Transverse colon (tissue), 4 donors: Measurements from ENCODE around the gene HEPACAM. TPM values are rescaled to one million over a fixed set of nuclear protein-coding genes. Genes with fewer than 3 reads are reported as not detected.

Experiments
- DNase-seq: peaks from one replicate; pipeline ENCODE4 v3.0.0-alpha.2; 2019
- H3K27ac ChIP-seq, 4 donors: fragments of 200-600 bp; sonication (generic); 2 replicates each; pipeline ENCODE4 v1.5.1; 2016 to 2018; ENCODE audit warnings: inconsistent platforms in 4 of 4
- H3K27me3 ChIP-seq: fragments of 200-600 bp; sonication (generic); 2 replicates; pipeline ENCODE4 v1.5.1; 2017; ENCODE audit warnings: inconsistent platforms
- H3K36me3 ChIP-seq, 4 donors: fragments of 200-600 bp; sonication (generic); 2 replicates each; pipeline ENCODE4 v1.5.1; 2017 to 2019; ENCODE audit warnings: inconsistent platforms in 4 of 4
- H3K4me1 ChIP-seq, 4 donors: fragments of 200-600 bp; sonication (generic); 2 replicates each; pipeline ENCODE4 v1.5.1; 2017 to 2020; ENCODE audit warnings: inconsistent platforms in 4 of 4
- H3K4me3 ChIP-seq, 4 donors: fragments of 200-600 bp; sonication (generic); 1 replicate in 1 of 4; 2 replicates in 3 of 4; pipeline versions ENCODE4 v1.5.1 to v1.6.1; 2017 to 2019; ENCODE audit warnings: inconsistent platforms in 4 of 4
- H3K9me3 ChIP-seq, 2 donors: fragments of 200-600 bp; sonication (generic); 2 replicates each; pipeline ENCODE4 v1.5.1; 2017 to 2019; ENCODE audit warnings: inconsistent platforms in 2 of 2
- EP300 ChIP-seq: sonication (generic); formaldehyde crosslinking; IDR thresholded peaks from one replicate; pipeline ENCODE4 v1.6.1; 2017; ENCODE audit warnings: antibody characterized with exemption, low read depth
- POLR2A ChIP-seq: fragments of 450-650 bp; IDR thresholded peaks from one replicate; pipeline ENCODE4 v1.6.1; 2016; ENCODE audit warnings: antibody characterized with exemption, mild to moderate bottlenecking, moderate library complexity
- POLR2AphosphoS5 ChIP-seq, 3 donors: sonication (generic); formaldehyde crosslinking; IDR thresholded peaks; one replicate each; pipeline ENCODE4 v1.6.1; 2016; ENCODE audit warnings: antibody characterized with exemption in 3 of 3
- WGBS, 2 donors: methylation state at CpG; one replicate each; pipeline ENCODE4 v1.1.5; 2018; ENCODE audit warnings: low coverage in 1 of 2; 5-methylcytosine and 5-hydroxymethylcytosine counted together
- in situ Hi-C, 4 donors: fragments of 200-750 bp; cut with MboI; loops; one replicate each; pipeline versions ENCODE4 v1.15.0 to v1.15.1; 2017; ENCODE audit warnings: low sequenced_read_pairs in 3 of 4, low pct_ligation_motif_present in 1 of 4, low pct_unique_long_range_greater_than_20kb in 1 of 4
- intact Hi-C: fragments of 100-400 bp; cut with DNase I; formaldehyde crosslinking; loops from one replicate; pipeline ENCODE4 v1.15.1; 2023; ENCODE audit warnings: low total_unique reads
- total RNA-seq, 4 donors: library from RNA; depleted of rRNA; stranded (reverse); fragments of >200 nt; gene quantifications; one replicate each; pipeline ENCODE4 v1.1.0, GENCODE V29; 2016
- TF ChIP-seq, protein P1 (sequence below), 5 experiments: fragments of 200-600 bp in 3 of 5; fragments of 450-650 bp in 2 of 5; sonication (generic) in 3 of 5; IDR thresholded peaks; 1 replicate in 2 of 5; 2 replicates in 3 of 5; pipeline ENCODE4 v1.5.1; 2016 to 2017; ENCODE audit warnings: antibody characterized with exemption in 5 of 5, inconsistent platforms in 3 of 5, mild to moderate bottlenecking in 2 of 5, moderate library complexity in 1 of 5

HEPACAM gene
- total RNA-seq, 4 donors from 2014 or later = 0.14 to 0.37 TPM; not detected in 2

DNA sequence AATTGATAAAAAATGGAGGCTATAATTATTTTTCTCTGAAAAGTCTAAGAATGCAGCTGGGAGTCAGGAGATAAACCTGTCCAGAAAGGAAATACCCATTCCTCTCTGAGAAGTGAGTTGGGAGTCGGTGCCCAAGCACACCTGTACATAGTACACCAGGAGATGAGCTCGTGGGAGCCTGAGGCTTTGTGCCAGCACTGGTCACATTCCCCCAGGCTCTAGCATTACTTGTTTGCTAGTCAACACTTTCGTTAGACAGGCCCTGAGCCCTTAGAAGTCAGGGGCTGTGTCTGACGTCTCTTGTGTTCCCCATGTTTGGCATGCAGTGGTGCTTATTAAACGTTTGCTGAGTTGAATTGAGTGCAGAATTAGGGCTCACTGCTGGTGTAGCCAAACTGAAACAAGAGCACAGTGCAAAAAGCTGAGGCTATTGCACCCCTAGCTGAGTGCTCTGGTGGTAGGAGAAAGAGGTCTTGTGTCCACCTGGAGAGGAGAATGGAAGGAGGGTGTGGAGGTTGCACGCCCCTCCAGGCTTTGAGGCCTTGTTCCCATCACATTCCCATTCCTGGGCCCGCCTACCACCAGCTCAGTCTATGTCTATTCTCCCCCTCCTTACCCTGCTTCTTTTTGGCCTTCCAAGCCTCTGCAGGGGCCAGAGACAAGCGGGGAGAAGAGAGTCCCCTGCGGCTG is 45.0 kb downstream of the HEPACAM start:
- TF ChIP-seq POLR2AphosphoS5 (IDR thresholded peaks at IDR 0.05) = no peak
- TF ChIP-seq POLR2A = no peak
- TF ChIP-seq, protein P1, sequence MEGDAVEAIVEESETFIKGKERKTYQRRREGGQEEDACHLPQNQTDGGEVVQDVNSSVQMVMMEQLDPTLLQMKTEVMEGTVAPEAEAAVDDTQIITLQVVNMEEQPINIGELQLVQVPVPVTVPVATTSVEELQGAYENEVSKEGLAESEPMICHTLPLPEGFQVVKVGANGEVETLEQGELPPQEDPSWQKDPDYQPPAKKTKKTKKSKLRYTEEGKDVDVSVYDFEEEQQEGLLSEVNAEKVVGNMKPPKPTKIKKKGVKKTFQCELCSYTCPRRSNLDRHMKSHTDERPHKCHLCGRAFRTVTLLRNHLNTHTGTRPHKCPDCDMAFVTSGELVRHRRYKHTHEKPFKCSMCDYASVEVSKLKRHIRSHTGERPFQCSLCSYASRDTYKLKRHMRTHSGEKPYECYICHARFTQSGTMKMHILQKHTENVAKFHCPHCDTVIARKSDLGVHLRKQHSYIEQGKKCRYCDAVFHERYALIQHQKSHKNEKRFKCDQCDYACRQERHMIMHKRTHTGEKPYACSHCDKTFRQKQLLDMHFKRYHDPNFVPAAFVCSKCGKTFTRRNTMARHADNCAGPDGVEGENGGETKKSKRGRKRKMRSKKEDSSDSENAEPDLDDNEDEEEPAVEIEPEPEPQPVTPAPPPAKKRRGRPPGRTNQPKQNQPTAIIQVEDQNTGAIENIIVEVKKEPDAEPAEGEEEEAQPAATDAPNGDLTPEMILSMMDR (IDR thresholded peaks at IDR 0.05) = no peak
- no peak for TF ChIP-seq EP300
- Histone ChIP-seq H3K4me1 (no peaks in the 10 kb centered on the region), H3K36me3 (no peaks in the 10 kb centered on the region), H3K4me3 (no peak overlapping the region), H3K27ac (no peak overlapping the region), H3K27me3 (peaks cover 8% of the 10 kb centered on the region), H3K9me3 (no peaks in the 10 kb centered on the region)
- DNase-seq = no peak
- intact Hi-C loops (no loop called here), in situ Hi-C loops (no loop called here)
- WGBS, 2 donors = 59 to 74% methylated on average over 4 to 9 of the region's 9 CpGs

DNA sequence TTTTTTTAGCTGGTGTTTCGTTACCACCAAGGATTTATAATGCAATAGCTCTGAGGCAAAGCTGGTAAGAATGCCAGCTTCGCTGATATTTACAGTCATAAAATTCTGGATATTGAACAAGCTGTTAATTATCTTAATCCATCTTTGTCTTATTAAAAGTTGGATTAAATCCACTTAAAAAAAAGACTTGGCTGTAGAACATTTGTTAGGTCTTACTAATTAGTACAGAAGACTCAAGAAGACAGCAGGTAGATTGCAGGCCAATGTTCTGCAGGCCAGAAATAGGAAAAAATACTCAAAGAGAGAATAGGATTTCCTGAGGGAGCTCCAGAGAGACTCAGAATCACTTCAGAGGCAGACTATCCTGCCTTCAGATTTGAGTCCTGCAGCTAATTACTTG is 45.7 kb downstream of the HEPACAM start:
- no peak for DNase-seq
- no peaks in the 10 kb centered on the region for H3K9me3 ChIP-seq
- peaks cover 8% of the 10 kb centered on the region for H3K27me3 ChIP-seq
- TF ChIP-seq EP300 (no peak), POLR2AphosphoS5 (IDR thresholded peaks at IDR 0.05) (no peak), POLR2A (no peak)
- TF ChIP-seq, protein P1 (IDR thresholded peaks at IDR 0.05) = no peak
- WGBS, 2 donors = 85 to 93% methylated on average over 2 of the region's 2 CpGs
- no peak overlapping the region for H3K27ac ChIP-seq
- H3K4me3 ChIP-seq = no peak overlapping the region
- H3K4me1 ChIP-seq = no peaks in the 10 kb centered on the region
- in situ Hi-C loops = no loop called here
- H3K36me3 ChIP-seq = no peaks in the 10 kb centered on the region
- intact Hi-C loops = no loop called here

DNA sequence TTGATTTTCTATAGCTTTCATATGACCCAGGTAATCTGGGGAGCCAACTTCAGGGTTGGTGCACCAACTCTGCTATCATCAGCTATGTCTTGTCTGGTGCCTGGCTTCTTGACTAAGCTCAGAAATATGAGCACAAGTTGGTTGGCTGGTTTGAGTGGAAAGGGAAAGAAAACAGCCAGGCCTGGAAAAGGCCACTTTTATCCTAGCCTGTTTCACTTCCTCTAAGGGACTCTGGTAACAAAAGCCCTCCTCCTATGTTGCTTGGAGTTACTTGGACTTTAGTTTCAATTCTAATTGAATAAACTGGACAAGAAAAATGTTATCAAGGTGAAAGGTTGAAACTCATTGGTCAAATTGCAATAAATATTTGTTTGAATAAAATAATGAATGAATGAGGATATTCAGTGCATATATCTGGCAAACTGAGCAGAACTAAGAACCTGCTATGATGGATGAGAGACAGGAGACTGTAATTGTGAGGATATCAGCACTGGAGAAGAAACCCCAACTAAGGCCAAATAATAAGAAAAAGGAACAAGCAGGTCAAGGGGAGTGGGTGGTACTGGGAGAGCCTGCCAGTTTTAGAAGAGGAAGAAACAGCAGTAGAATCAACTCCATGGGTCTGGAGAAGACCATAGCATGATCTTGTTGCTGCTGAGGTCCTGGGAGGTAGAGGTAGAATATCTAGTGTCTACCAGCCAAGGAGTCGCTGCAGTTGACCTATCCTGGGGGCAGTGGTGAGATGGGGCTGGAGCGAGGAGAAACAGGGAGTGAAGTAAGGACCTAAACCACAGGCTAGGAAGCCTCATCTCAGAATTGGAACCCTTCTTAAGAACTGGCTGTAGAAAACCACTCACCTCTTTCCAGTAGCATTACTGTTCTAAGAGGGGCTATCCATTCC is 46.4 kb downstream of the HEPACAM start:
- H3K4me1 ChIP-seq = no peaks in the 10 kb centered on the region
- H3K27ac ChIP-seq = no peak overlapping the region
- peaks cover 8% of the 10 kb centered on the region for H3K27me3 ChIP-seq
- WGBS, 2 donors = 80 to 100% methylated on average over 1 to 2 of the region's 2 CpGs
- intact Hi-C loops (no loop called here), in situ Hi-C loops (no loop called here)
- TF ChIP-seq, protein P1 (IDR thresholded peaks at IDR 0.05) = no peak
- TF ChIP-seq POLR2A (no peak), EP300 (no peak), POLR2AphosphoS5 (IDR thresholded peaks at IDR 0.05) (no peak)
- DNase-seq = no peak
- H3K9me3 ChIP-seq = no peaks in the 10 kb centered on the region
- no peak overlapping the region for H3K4me3 ChIP-seq
- no peaks in the 10 kb centered on the region for H3K36me3 ChIP-seq

DNA sequence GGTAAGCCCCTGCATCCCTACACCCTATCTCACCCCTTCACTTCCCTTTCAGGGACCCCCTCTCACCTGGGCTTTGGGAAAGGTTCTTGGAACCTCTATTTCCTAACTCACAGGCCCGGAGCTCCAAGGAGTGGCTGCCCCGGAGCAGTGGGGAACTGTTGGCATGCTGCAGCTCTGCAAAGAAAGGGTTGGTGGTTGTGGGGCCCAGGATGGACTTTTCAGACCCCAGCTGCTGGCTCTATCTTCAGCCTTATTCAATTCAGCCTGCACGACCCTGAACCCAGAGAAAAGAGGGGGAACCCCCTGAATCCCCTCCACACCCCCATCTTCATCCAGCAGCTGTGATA is 48.2 kb downstream of the HEPACAM start:
- WGBS, 2 donors = 83% methylated on average over 3 of the region's 3 CpGs; no CpG with 5 or more reads in 1 of the 2 donors
- intact Hi-C loops (no loop called here), in situ Hi-C loops (no loop called here)
- Histone ChIP-seq H3K9me3 (no peaks in the 10 kb centered on the region), H3K4me3 (no peak overlapping the region), H3K4me1 (peaks cover 0 to 4% (median 2%) of the 10 kb centered on the region in 4 donors), H3K27me3 (peaks cover 8% of the 10 kb centered on the region), H3K36me3 (no peaks in the 10 kb centered on the region), H3K27ac (no peak overlapping the region)
- TF ChIP-seq POLR2A = no peak
- no peak for TF ChIP-seq POLR2AphosphoS5 (IDR thresholded peaks at IDR 0.05)
- no peak for TF ChIP-seq EP300
- TF ChIP-seq, protein P1 (IDR thresholded peaks at IDR 0.05) = no peak
- DNase-seq = no peak
